WTC11 (cell line): ENCODE measurements around the gene SPOCD1.

ENCODE experiments used
- CTCF ChIP-seq: fragments of 200-600 bp; IDR thresholded peaks from 2 replicates; pipeline ENCODE4 v1.8.0; 2022; ENCODE audit warnings: antibody characterized with exemption
- FOXJ3 ChIP-seq: sonication (generic); formaldehyde crosslinking; IDR thresholded peaks from 2 replicates; pipeline ENCODE4 v1.9.0; 2021; ENCODE audit warnings: missing genetic modification reagents, mild to moderate bottlenecking, borderline replicate concordance
- JUN ChIP-seq: sonication (generic); formaldehyde crosslinking; IDR thresholded peaks from 2 replicates; pipeline ENCODE4 v1.8.0; 2023; ENCODE audit warnings: mild to moderate bottlenecking, missing genetic modification reagents
- NR2C2 ChIP-seq: sonication (generic); formaldehyde crosslinking; IDR thresholded peaks from 2 replicates; pipeline ENCODE4 v1.8.0; 2022; ENCODE audit warnings: mild to moderate bottlenecking, missing genetic modification reagents
- USF1 ChIP-seq: sonication (generic); formaldehyde crosslinking; IDR thresholded peaks from 2 replicates; pipeline ENCODE4 v1.8.0; 2022; ENCODE audit warnings: mild to moderate bottlenecking, missing genetic modification reagents
- ZNF423 ChIP-seq: fragments of 250-450 bp; sonication (Bioruptor Pico); IDR thresholded peaks from 2 replicates; pipeline ENCODE4 v2.1.2; 2022; ENCODE audit warnings: mild to moderate bottlenecking, moderate library complexity

GRCh38 chr1:31769720-31770390 lies 46.0 kb downstream of the SPOCD1 start:
- TF ChIP-seq FOXJ3 (CRISPR knock-in tag) = no peak
- no peak for TF ChIP-seq CTCF
- no peak for TF ChIP-seq ZNF423 (CRISPR knock-in tag)
- TF ChIP-seq JUN (CRISPR knock-in tag) = no peak
- no peak for TF ChIP-seq USF1 (CRISPR knock-in tag)
- TF ChIP-seq NR2C2 = no peak
